Measurements from ENCODE around the gene ASAP3.

ASAP3 gene

GRCh38 chr1:23401313-23401712, 82.7 kb downstream of the ASAP3 start:
- no peaks in the 10 kb centered on the region for H3K36me3 ChIP-seq (ENCODE audit: insufficient read depth, low read length)
- H3K79me2 ChIP-seq (ENCODE audit: insufficient read depth, low read length), result no peaks in the 10 kb centered on the region
- no peaks in the 10 kb centered on the region for H4K20me1 ChIP-seq (ENCODE audit: insufficient read depth, low read length, poor library complexity, severe bottlenecking)
- no peaks in the 10 kb centered on the region for H3K9me3 ChIP-seq (ENCODE audit: insufficient read depth, low read depth, low read length)
- no peaks in the 10 kb centered on the region for H3K9me2 ChIP-seq (replicated peaks; ENCODE audit: low read depth, low read length)
- H2AFZ ChIP-seq (ENCODE audit: low read length), result no peak overlapping the region
- no peaks in the 10 kb centered on the region for H3F3A ChIP-seq (ENCODE audit: low read depth)
- no peak overlapping the region for H3K4me3 ChIP-seq (ENCODE audit: low read length, poor library complexity, severe bottlenecking)
- H3K9ac ChIP-seq (ENCODE audit: low read depth, low read length, poor library complexity, severe bottlenecking), result no peak overlapping the region
- peaks cover 13% of the 10 kb centered on the region for H3K4me1 ChIP-seq (ENCODE audit: insufficient read depth, low read length, poor library complexity, severe bottlenecking)
- H3K4me2 ChIP-seq (ENCODE audit: low read depth, low read length, poor library complexity, severe bottlenecking), result no peak overlapping the region
- H3K27me3 ChIP-seq (ENCODE audit: insufficient read depth, low read length, poor library complexity, severe bottlenecking), result no peaks in the 10 kb centered on the region
- TF ChIP-seq EZH2phosphoT487 (IDR thresholded peaks at IDR 0.05; ENCODE audit: borderline replicate concordance), result no peak
- TF ChIP-seq CTCF (conservative IDR thresholded peaks at IDR 0.05; ENCODE audit: low read length), result no peak

GRCh38 chr1:23400324-23401114, 83.5 kb downstream of the ASAP3 start:
- Histone ChIP-seq H3K36me3 (ENCODE audit: insufficient read depth, low read length) (no peaks in the 10 kb centered on the region), H3K9me2 (replicated peaks; ENCODE audit: low read depth, low read length) (no peaks in the 10 kb centered on the region), H3F3A (ENCODE audit: low read depth) (no peaks in the 10 kb centered on the region), H3K79me2 (ENCODE audit: insufficient read depth, low read length) (no peaks in the 10 kb centered on the region), H3K4me1 (ENCODE audit: insufficient read depth, low read length, poor library complexity, severe bottlenecking) (peaks cover 13% of the 10 kb centered on the region), H3K9me3 (ENCODE audit: insufficient read depth, low read depth, low read length) (no peaks in the 10 kb centered on the region), H2AFZ (ENCODE audit: low read length) (no peak overlapping the region), H4K20me1 (ENCODE audit: insufficient read depth, low read length, poor library complexity, severe bottlenecking) (no peaks in the 10 kb centered on the region), H3K4me3 (ENCODE audit: low read length, poor library complexity, severe bottlenecking) (no peak overlapping the region), H3K4me2 (ENCODE audit: low read depth, low read length, poor library complexity, severe bottlenecking) (no peak overlapping the region), H3K9ac (ENCODE audit: low read depth, low read length, poor library complexity, severe bottlenecking) (no peak overlapping the region), H3K27me3 (ENCODE audit: insufficient read depth, low read length, poor library complexity, severe bottlenecking) (no peaks in the 10 kb centered on the region)
- TF ChIP-seq EZH2phosphoT487 (IDR thresholded peaks at IDR 0.05; ENCODE audit: borderline replicate concordance) (no peak), CTCF (conservative IDR thresholded peaks at IDR 0.05; ENCODE audit: low read length) (no peak)

GRCh38 chr1:23399229-23399628, 84.8 kb downstream of the ASAP3 start:
- Histone ChIP-seq H3K36me3 (ENCODE audit: insufficient read depth, low read length) (no peaks in the 10 kb centered on the region), H3K79me2 (ENCODE audit: insufficient read depth, low read length) (no peaks in the 10 kb centered on the region), H3K4me2 (ENCODE audit: low read depth, low read length, poor library complexity, severe bottlenecking) (no peak overlapping the region), H3K27me3 (ENCODE audit: insufficient read depth, low read length, poor library complexity, severe bottlenecking) (no peaks in the 10 kb centered on the region), H3K4me3 (ENCODE audit: low read length, poor library complexity, severe bottlenecking) (no peak overlapping the region), H3K9me2 (replicated peaks; ENCODE audit: low read depth, low read length) (no peaks in the 10 kb centered on the region), H3F3A (ENCODE audit: low read depth) (no peaks in the 10 kb centered on the region), H3K9me3 (ENCODE audit: insufficient read depth, low read depth, low read length) (no peaks in the 10 kb centered on the region), H2AFZ (ENCODE audit: low read length) (no peak overlapping the region), H3K9ac (ENCODE audit: low read depth, low read length, poor library complexity, severe bottlenecking) (no peak overlapping the region), H4K20me1 (ENCODE audit: insufficient read depth, low read length, poor library complexity, severe bottlenecking) (no peaks in the 10 kb centered on the region), H3K4me1 (ENCODE audit: insufficient read depth, low read length, poor library complexity, severe bottlenecking) (peaks cover 13% of the 10 kb centered on the region)
- TF ChIP-seq EZH2phosphoT487 (IDR thresholded peaks at IDR 0.05; ENCODE audit: borderline replicate concordance) (no peak), CTCF (conservative IDR thresholded peaks at IDR 0.05; ENCODE audit: low read length) (no peak)
